SKM-1 treated with dmso at 0.1 percent for 144 hours (cell line): ENCODE data around the gene FGF8.

Source experiments
- DNase-seq: peaks from one replicate; lab custom pipeline; 2025; ENCODE audit not compliant: unreplicated experiment; lab: John Stamatoyannopoulos, UW

The FGF8 gene

GRCh38 chr10:101770331-101771215, 5.3 kb downstream of the FGF8 start:
- DNase-seq, result no peak

GRCh38 chr10:101769541-101770180, 6.3 kb downstream of the FGF8 start:
- DNase-seq, result no peak

GRCh38 chr10:101768791-101769170, 7.1 kb downstream of the FGF8 start:
- no peak for DNase-seq

GRCh38 chr10:101767966-101768790, 7.7 kb downstream of the FGF8 start:
- DNase-seq, result no peak

GRCh38 chr10:101767600-101767945, 8.3 kb downstream of the FGF8 start:
- no peak for DNase-seq

- no peak for DNase-seq
Observed at GRCh38 chr10:101766753-101767599, 8.9 kb downstream of the FGF8 start.

GRCh38 chr10:101766306-101766705, 9.6 kb downstream of the FGF8 start:
- DNase-seq, result no peak

GRCh38 chr10:101763141-101763846, 12.6 kb downstream of the FGF8 start:
- no peak for DNase-seq

GRCh38 chr10:101762736-101763135, 13.2 kb downstream of the FGF8 start:
- no peak for DNase-seq

- no peak for DNase-seq
Observed at GRCh38 chr10:101761226-101761625, 14.7 kb downstream of the FGF8 start.

- DNase-seq, result no peak
Observed at GRCh38 chr10:101760510-101760909, 15.4 kb downstream of the FGF8 start.

- DNase-seq, result no peak
Observed at GRCh38 chr10:101759309-101760247, 16.3 kb downstream of the FGF8 start.

GRCh38 chr10:101758858-101759257, 17.1 kb downstream of the FGF8 start:
- no peak for DNase-seq

GRCh38 chr10:101752241-101752640, 23.7 kb downstream of the FGF8 start:
- no peak for DNase-seq

GRCh38 chr10:101749047-101750016, 26.6 kb downstream of the FGF8 start:
- no peak for DNase-seq

GRCh38 chr10:101748496-101748895, 27.4 kb downstream of the FGF8 start:
- DNase-seq, result no peak

GRCh38 chr10:101745074-101745696, 30.7 kb downstream of the FGF8 start:
- no peak for DNase-seq
